D721Med (cell line): ENCODE measurements around the gene TSPOAP1.

ENCODE experiments used
- DNase-seq: peaks from one replicate; pipeline ENCODE4 v3.0.0; 2011; ENCODE audit warnings: low spot score; ENCODE audit not compliant: insufficient read length
- FAIRE-seq: peaks from 2 replicates; lab custom pipeline; 2011; peaks lifted over from hg19 to GRCh38; lab: Jason Lieb, UNC
- CTCF ChIP-seq: IDR thresholded peaks from 2 replicates; pipeline ENCODE4 v1.5.1; 2012; ENCODE audit warnings: mild to moderate bottlenecking, control low read depth; ENCODE audit not compliant: insufficient read depth; ENCODE audit errors: missing control alignments

The TSPOAP1 gene

GRCh38 chr17:58337600-58338453 lies 9.2 kb upstream of the TSPOAP1 start:
- peak; percentile 14 for DNase-seq
- FAIRE-seq: no peak
- no peak for TF ChIP-seq CTCF

DNA sequence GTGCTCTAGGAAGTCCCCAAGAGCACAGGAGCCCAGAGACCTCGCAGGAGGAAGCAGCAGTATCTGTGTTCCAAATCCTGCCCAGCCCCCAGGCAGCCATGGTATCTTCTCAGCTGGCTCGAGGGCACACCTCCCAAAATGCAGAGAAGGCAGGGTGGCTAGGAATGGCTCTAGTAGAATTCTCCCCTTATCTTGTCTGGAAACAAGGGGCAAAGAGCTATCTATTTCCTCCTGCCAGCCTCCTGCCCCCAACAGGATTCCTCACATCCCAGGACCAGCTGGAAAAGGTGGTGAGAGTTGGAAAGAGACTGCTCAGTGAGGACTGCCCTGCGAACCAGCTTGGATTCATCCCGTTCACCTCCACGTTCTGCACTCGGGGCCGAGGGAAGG lies 8.6 kb upstream of the TSPOAP1 start:
- DNase-seq (no peak), FAIRE-seq (no peak)
- TF ChIP-seq CTCF: no peak

- TF ChIP-seq CTCF: no peak
- DNase-seq: peak; percentile 22
- no peak for FAIRE-seq
These were observed 8.0 kb upstream of the TSPOAP1 start for GRCh38 chr17:58336456-58337209.

DNA sequence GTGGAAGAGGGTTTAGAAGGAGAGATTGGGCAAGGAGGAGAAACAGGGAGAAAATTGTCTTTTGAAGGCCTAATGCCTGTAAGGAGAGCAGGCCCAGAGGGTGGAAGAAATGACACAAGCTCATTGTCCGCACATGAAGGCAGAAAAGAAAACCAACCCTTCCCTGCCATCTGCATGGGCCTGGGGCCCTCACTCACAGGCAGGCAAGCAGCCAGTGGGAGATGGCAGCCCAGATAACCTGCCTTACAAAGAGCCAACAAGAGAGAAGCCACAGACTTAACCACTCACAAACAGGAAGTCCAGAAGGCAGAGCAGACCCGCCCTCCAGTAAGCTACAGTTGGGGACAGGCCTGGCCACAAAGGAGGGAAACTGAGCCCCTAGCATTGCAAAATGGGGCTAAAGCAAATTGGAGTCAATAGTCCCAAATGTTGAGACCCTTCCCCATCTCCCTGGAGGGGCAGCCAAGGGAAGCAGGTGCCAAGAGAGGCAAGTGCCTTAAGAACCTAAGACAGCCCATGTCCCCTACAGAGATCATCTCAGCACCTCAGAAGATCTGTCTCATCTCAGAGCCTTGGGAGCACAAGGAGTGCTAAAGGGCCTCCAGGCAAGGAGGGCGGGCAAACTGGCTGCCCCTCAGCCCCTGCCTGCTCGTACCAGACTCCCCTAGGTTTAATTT lies 7.3 kb upstream of the TSPOAP1 start:
- DNase-seq (peak; percentile 12), FAIRE-seq (no peak)

DNA sequence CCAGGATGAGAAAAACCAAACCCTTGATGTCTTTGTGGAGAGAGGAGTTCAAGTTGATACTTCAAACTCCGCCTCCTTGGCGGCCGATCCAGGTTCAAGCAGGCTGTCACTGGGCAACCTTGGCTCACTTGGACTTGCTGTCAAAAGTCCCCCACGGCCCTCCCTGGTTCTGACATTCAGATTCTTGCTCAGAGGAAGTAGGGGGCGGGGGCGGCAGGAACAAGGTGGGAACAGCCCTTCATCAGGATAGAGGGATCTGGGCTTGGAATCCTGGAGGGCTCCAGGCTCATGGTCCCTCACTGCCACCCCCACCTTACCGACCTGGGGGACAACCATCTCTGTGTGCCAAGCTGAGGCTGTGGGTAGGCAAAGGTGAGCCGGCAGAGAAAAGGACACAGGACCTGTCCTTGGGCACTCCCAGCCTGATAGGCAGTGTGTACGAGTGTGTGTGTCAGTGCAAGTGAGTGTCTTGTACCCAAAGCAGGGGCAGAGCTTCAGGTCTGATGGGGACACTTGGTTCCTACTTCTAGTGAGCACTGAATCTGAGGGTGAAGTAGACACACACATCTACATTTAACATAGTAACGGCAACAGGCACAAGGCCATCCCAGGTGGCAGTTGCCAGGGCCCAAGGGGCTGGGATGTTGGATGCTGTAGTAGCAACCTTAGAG lies 6.6 kb upstream of the TSPOAP1 start:
- FAIRE-seq: no peak
- DNase-seq: peak; percentile 10
- no peak for TF ChIP-seq CTCF

More for the DNA sequence above, 7.3 kb upstream of the TSPOAP1 start:
- no peak for TF ChIP-seq CTCF

DNA sequence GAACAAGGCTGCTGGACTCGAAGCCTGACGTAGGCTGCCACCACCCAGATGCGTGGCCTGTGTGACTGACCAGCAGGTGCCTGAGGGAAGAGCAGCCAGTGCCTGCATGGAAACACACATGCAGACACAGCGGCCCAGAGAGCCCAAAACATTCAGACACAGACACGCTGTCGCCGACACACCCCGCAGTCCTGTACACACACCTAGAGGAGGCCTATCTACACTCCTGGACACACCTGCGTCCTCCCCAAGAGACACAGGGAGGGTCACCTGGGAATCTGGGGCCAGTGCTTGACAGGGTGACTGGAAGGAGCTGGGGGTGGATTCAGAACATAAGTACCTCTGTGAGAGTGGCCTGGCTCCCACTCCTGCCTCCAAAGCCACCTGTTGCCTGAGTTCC lies 6.1 kb upstream of the TSPOAP1 start:
- no peak for TF ChIP-seq CTCF
- FAIRE-seq (no peak), DNase-seq (no peak)
